Heart left ventricle (tissue), 16 donors: ENCODE measurements around the gene GARS1. TPM values are rescaled to one million over a fixed set of nuclear protein-coding genes. Genes with fewer than 3 reads are reported as not detected.

ENCODE experiments used
- ATAC-seq, 4 donors: fragments of 200-7000 bp; cut with Tn5 transposase; one replicate each; pipeline ENCODE4 v1.9.1; 2020 to 2022; ENCODE audit warnings: moderate library complexity in 4 of 4, mild to moderate bottlenecking in 3 of 4, moderate number of reproducible peaks in 1 of 4
- DNase-seq, 5 donors: peaks; one replicate each; pipeline ENCODE4 v3.0.0-alpha.2; 2020
- H3K27ac ChIP-seq, 12 donors: fragments of 200-600 bp; sonication (generic) in 4 of 12; one replicate each; pipeline versions ENCODE4 v1.5.0 to v1.8.0; 2016 to 2022; ENCODE audit warnings: mild to moderate bottlenecking in 2 of 12
- H3K27me3 ChIP-seq, 9 donors: fragments of 200-600 bp; sonication (generic) in 2 of 9; one replicate each; pipeline versions ENCODE4 v1.5.1 to v1.8.0; 2016 to 2022; ENCODE audit warnings: mild to moderate bottlenecking in 3 of 9
- H3K36me3 ChIP-seq, 9 donors: fragments of 200-600 bp; sonication (generic) in 2 of 9; one replicate each; pipeline versions ENCODE4 v1.5.0 to v1.8.0; 2018 to 2022; ENCODE audit warnings: mild to moderate bottlenecking in 2 of 9
- H3K4me1 ChIP-seq, 12 donors: fragments of 200-600 bp; sonication (generic) in 4 of 12; one replicate each; pipeline versions ENCODE4 v1.5.0 to v1.8.0; 2016 to 2022; ENCODE audit warnings: mild to moderate bottlenecking in 3 of 12
- H3K4me3 ChIP-seq, 12 donors: fragments of 200-600 bp; sonication (generic) in 4 of 12; one replicate each; pipeline versions ENCODE4 v1.5.0 to v1.8.0; 2017 to 2022; ENCODE audit warnings: mild to moderate bottlenecking in 9 of 12, moderate library complexity in 4 of 12
- H3K9me3 ChIP-seq, 12 donors: fragments of 200-600 bp; sonication (generic) in 4 of 12; one replicate each; pipeline versions ENCODE4 v1.5.0 to v1.8.0; 2016 to 2022; ENCODE audit warnings: mild to moderate bottlenecking in 1 of 12
- POLR2A ChIP-seq, 2 donors: fragments of 450-650 bp; IDR thresholded peaks; one replicate each; pipeline ENCODE4 v1.6.1; 2017; ENCODE audit warnings: antibody characterized with exemption in 2 of 2, mild to moderate bottlenecking in 2 of 2, moderate library complexity in 2 of 2
- WGBS, 4 donors: extraction: QIAGEN DNeasy Blood & Tissue Kit in 2 of 4; methylation state at CpG; one replicate each; pipeline versions ENCODE4 v1.1.5 to v1.1.7; 2013 to 2018; 5-methylcytosine and 5-hydroxymethylcytosine counted together
- intact Hi-C, 10 donors: fragments of 100-400 bp; cut with DNase I; formaldehyde crosslinking; loops; one replicate each; pipeline versions ENCODE4 v1.11.1 to v1.14.2; 2022
- polyA plus RNA-seq, 2 donors: library from polyadenylated mRNA; stranded (reverse); fragments of 200-250 nt; gene quantifications; one replicate each; pipeline ENCODE4 v1.2.3, GENCODE V29; 2013
- total RNA-seq, 9 donors: library from RNA; depleted of rRNA in 2 of 9; stranded (reverse); fragments of >200 nt in 2 of 9; fragmentation: NEBNext Ultra II Directional in 3 of 9; extraction: Animal tissue kit (Norgen Biotek cat#: 25700) in 3 of 9; gene quantifications; one replicate each; pipeline versions ENCODE4 v1.1.0 to v1.2.4, GENCODE V29; 2016 to 2023
- TF ChIP-seq, protein P1 (sequence below), 12 donors: fragments of 200-600 bp; sonication (generic) in 4 of 12; IDR thresholded peaks; one replicate each; pipeline versions ENCODE4 v1.5.0 to v1.8.0; 2018 to 2022; ENCODE audit warnings: antibody characterized with exemption in 12 of 12, mild to moderate bottlenecking in 5 of 12
- donor health status: ischemic (EF 13 %, LVEDD 7.1; RV severe dilation, severe dysfunction).
- donor health status: healthy with polysubstance abuse.
- donor health status: DM: no; HTN: yes; CAD: no.
- donor health status: DM: no; HTN: no; CAD: no.
- donor health status: ischemic (EF 25% LVEDD 6.9; RV normal size, moderate dysfunction).
- donor health status: ischemic (EF 25% LVEDD 5.7; RV mildly dilated, moderate dysfunction).
- donor health status: healthy.
- donor health status: DM: yes; HTN: yes; CAD: no.
- donor health status: ischemic (EF 35%, LVEDD 5.7; RV mildly dilated, moderate dysfunction).
- donor health status: nonischemic (EF 11% LVEDD 7.7; RV severe dilation, severe dysfunction).
- donor health status: DM: yes; HTN: yes; CAD: no.
- donor health status: PGD.
- donor health status: ischemic (EF 29% LVEDD 5.4; RV normal size, mild dysfunction).
- donor health status: nonischemic (EF 23%, LVEDD 6.1; RV moderate dilation, normal function).

GARS1 gene
- total and polyA plus RNA-seq, 11 donors: 32.7 to 96.2 (median 48.5) TPM

DNA sequence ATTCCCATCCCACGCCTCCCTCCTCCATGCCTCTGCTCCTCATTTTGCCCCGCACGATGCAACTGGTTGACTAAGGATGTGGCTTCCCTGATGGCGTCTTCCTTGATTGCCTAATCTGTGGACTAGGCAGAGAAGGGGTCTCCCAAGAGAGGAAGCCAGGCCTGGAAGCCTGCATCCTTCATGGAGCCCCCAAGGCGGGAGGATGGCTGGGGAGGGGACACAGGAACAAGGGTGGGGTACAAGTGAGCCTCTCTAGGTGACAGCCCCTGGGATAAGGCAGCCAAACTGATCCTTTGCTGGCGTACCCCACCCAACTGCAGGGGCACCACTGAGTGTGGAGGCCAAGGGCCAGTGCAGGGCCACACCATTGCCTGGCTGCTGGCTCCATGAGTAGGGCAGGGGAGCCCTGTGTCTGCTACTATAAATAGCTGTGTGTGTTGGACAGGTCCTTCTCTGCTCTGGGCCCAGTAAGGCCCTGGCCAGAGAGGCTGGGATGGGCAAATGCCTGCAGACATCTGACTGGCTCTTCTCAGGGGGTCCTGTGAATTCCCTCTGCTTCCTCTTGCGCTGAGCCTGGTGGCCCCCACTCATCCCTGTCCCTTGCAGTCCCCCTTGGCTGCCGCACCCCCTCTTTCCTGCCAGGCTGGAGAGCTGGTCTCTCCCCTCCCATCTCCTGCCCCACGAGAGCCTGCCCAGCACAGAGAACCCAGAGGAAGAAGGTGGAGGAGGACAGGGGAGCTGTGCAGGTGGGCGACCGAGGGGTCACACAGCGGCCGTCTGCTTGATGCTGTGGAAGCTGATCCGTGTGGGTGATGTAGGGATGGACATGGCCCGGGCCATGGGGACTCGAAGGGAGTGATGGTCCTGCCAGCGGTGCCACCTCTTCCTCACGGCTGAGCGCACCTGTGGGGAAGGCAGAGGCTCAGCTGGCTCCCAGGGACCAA lies 58.3 kb downstream of the GARS1 start:
- WGBS, 4 donors: 84 to 89% (median 89%) methylated on average over 17 to 19 of the region's 19 CpGs
- H3K27me3 ChIP-seq: no peaks in the 10 kb centered on the region
- peak in 1 of 5 donors; percentile 3 for DNase-seq
- H3K4me3 ChIP-seq: no peak overlapping the region
- no peaks in the 10 kb centered on the region for H3K9me3 ChIP-seq
- intact Hi-C loops: no loop called here
- no peaks in the 10 kb centered on the region for H3K4me1 ChIP-seq
- H3K36me3 ChIP-seq: no peaks in the 10 kb centered on the region
- ATAC-seq: peak; percentile 13 to 77 (median 65)
- H3K27ac ChIP-seq: no peak overlapping the region
- no peak for TF ChIP-seq POLR2A (IDR thresholded peaks at IDR 0.05)
- TF ChIP-seq, protein P1, sequence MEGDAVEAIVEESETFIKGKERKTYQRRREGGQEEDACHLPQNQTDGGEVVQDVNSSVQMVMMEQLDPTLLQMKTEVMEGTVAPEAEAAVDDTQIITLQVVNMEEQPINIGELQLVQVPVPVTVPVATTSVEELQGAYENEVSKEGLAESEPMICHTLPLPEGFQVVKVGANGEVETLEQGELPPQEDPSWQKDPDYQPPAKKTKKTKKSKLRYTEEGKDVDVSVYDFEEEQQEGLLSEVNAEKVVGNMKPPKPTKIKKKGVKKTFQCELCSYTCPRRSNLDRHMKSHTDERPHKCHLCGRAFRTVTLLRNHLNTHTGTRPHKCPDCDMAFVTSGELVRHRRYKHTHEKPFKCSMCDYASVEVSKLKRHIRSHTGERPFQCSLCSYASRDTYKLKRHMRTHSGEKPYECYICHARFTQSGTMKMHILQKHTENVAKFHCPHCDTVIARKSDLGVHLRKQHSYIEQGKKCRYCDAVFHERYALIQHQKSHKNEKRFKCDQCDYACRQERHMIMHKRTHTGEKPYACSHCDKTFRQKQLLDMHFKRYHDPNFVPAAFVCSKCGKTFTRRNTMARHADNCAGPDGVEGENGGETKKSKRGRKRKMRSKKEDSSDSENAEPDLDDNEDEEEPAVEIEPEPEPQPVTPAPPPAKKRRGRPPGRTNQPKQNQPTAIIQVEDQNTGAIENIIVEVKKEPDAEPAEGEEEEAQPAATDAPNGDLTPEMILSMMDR (IDR thresholded peaks at IDR 0.05): no peak

DNA sequence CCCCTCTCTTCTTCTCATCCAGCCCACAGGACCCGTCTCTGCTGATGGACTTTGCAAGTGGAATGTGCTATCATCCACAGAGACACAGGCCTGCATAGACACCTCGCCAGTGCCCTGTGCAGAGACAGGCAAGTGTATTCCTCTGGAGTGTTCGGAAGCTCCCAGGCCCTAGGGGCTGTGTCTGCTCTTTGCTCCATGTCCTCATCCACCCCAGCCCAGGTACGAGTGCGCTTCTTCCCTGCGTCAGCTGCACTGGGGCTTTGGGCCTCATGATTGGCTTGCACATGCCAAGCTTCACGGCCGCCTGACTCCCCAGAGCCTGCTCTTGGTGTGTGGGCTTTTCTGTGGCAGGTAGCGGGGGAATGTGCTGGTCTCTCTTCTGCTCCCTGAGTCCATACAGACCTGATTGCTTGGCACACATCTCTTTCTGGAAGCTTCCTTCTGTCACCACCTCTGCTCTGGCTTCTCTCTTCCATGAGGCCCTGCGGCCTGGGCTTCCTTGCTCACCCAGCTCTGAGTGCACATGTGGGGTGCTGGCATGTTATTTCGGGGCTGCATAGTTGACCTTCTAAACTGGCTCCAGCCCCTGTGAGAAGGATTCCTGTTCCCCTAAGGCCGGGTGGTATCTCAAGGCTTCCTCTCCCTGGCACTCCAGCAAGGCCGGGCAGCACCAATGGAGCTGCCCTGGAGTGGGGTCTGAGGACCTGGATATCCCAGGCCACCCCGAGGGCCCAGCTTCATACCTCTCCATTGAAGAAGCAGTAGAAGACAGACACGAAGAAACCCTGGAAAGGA lies 59.8 kb downstream of the GARS1 start:
- no peak overlapping the region for H3K27ac ChIP-seq
- 92 to 95% (median 93%) methylated on average over 13 to 15 of the region's 15 CpGs for WGBS, 4 donors
- H3K9me3 ChIP-seq: no peaks in the 10 kb centered on the region
- no peaks in the 10 kb centered on the region for H3K4me1 ChIP-seq
- H3K27me3 ChIP-seq: no peaks in the 10 kb centered on the region
- no peak for ATAC-seq
- TF ChIP-seq, protein P1 (IDR thresholded peaks at IDR 0.05): no peak
- no peak for TF ChIP-seq POLR2A (IDR thresholded peaks at IDR 0.05)
- H3K4me3 ChIP-seq: no peak overlapping the region
- H3K36me3 ChIP-seq: no peaks in the 10 kb centered on the region
- no peak for DNase-seq
- intact Hi-C loops: no loop called here

DNA sequence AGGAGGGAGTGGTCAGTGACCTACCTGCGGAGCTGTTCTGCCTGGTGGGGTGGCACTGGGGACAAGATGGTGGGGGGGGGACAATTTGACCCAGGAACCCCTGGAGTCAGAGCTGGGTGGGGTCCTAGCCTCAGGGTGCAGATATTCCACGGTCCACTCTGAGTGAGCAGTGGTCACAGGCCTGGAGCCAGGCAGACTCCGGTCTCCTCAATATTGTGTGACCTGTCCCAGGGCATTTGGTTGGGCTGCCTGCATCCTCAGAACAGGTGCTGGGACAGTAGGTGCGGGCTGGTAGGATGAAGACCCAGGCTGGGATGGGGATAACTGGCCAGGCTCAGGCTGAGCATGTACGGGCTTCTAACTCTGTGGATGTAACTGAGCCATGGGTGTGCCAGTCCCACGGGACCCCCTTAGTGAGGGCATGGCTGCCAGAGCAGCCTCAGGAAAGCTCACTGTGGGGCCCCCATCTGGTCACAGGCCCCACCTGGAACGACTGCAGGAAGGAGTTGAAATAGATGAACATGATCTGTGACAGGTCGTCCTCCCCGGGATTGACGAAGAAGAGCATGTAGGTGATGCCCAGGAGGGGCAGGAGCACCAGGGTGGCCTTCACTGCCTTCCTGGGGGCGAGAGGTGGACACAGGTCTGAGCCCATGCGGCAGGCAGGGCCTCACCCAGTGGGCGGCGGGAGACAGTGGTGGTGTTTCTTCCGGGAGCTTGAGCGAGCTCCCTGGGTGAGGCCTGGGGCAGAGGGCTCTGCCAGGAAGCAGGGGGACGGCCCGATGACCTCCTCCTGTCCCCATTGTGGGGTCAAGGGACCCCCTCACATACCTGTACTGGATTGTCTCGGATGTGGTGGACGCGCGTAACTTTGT lies 60.7 kb downstream of the GARS1 start:
- DNase-seq (no peak), ATAC-seq (no peak)
- Histone ChIP-seq H3K4me3 (no peak overlapping the region), H3K27ac (no peak overlapping the region), H3K9me3 (no peaks in the 10 kb centered on the region), H3K36me3 (no peaks in the 10 kb centered on the region), H3K4me1 (no peaks in the 10 kb centered on the region), H3K27me3 (no peaks in the 10 kb centered on the region)
- WGBS, 4 donors: 92 to 95% (median 94%) methylated on average over 20 to 22 of the region's 22 CpGs
- TF ChIP-seq, protein P1 (IDR thresholded peaks at IDR 0.05): no peak
- TF ChIP-seq POLR2A (IDR thresholded peaks at IDR 0.05): no peak
- intact Hi-C loops: no loop called here
